CD8-positive, alpha-beta memory T cell (primary cell): Measurements from ENCODE around the gene ADM. TPM values are rescaled to one million over a fixed set of nuclear protein-coding genes. Genes with fewer than 3 reads are reported as not detected.

Source experiments
- polyA plus RNA-seq: library from polyadenylated mRNA; unstranded; fragments of 300-500 nt; fragmentation: Illumina TruSeq; gene quantifications from one replicate; pipeline ENCODE4 v1.2.3, GENCODE V29; 2021
- total RNA-seq, 2 experiments: library from RNA; stranded (reverse); gene quantifications; one replicate each; pipeline ENCODE4 v1.2.3, GENCODE V29; 2021

ADM gene
- total and polyA plus RNA-seq, 3 experiments from 2014 or later = 0.16 to 0.64 (median 0.24) TPM

Other genes starting within 250 kb of the ADM start
- 1 to 10 TPM; 3.7 to 4.2 TPM for gene SBF2, start 10.9 kb upstream of the ADM start, total RNA-seq
- 4.3 TPM for gene SBF2, start 10.9 kb upstream of the ADM start, polyA plus RNA-seq
- 10 to 100 TPM; 10.8 to 12.2 TPM for gene AMPD3, start 150.2 kb downstream of the ADM start, total RNA-seq
- gene AMPD3, start 150.2 kb downstream of the ADM start, polyA plus RNA-seq = 12.0 TPM
- 10 to 100 TPM; 19.6 to 20.0 TPM for gene RNF141, start 236.1 kb downstream of the ADM start, total RNA-seq
- gene RNF141, start 236.1 kb downstream of the ADM start, polyA plus RNA-seq = 19.2 TPM